A549 (cell line): ENCODE data around the gene HMGCL. TPM values are rescaled to one million over a fixed set of nuclear protein-coding genes. Genes with fewer than 3 reads are reported as not detected.
"Not testable (repeated sequence)": the region's sequence is repeated elsewhere in the genome, so short reads cannot be mapped to it uniquely, and the experiment has no call there.

ENCODE experiments used
- ATAC-seq, 2 experiments: fragments of 200-7000 bp in 1 of 2; fragments of >200 bp in 1 of 2; cut with Nextera tagmentation in 1 of 2; cut with Tn5 transposase in 1 of 2; 3 replicates each; pipeline versions ENCODE4 v1.8.0 to v1.9.1; 2018 to 2020; ENCODE audit warnings: mild to moderate bottlenecking in 1 of 2, moderate library complexity in 1 of 2
- CTCF ChIA-PET: fragments of 300-600 bp; sonication (Branson Sonifier 250); formaldehyde crosslinking; extraction: SDS; loops from one replicate; lab custom pipeline; 2021; ENCODE audit warnings: antibody characterized with exemption, inconsistent platforms; lab: Yijun Ruan, JAX
- POLR2A ChIA-PET: fragments of 350-600 bp; formaldehyde crosslinking; extraction: SDS; loops from one replicate; lab custom pipeline; 2021; ENCODE audit warnings: antibody characterized with exemption, inconsistent platforms; lab: Yijun Ruan, JAX
- DNase-seq, 2 experiments: peaks; one replicate each; pipeline versions ENCODE4 v3.0.0 to v3.0.0-alpha.2; 2011 to 2016; ENCODE audit warnings: low read depth in 1 of 2, low spot score in 1 of 2
- FAIRE-seq: peaks from 2 replicates; lab custom pipeline; 2011; peaks lifted over from hg19 to GRCh38; lab: Jason Lieb, UNC
- H3K27ac ChIP-seq, 2 experiments: fragments of >200 bp; sonication (Bioruptor Twin); formaldehyde crosslinking; 3 replicates each; pipeline ENCODE4 v1.5.1; 2016 to 2017
- H3K4me1 ChIP-seq: fragments of >200 bp; sonication (Bioruptor Twin); formaldehyde crosslinking; 3 replicates; pipeline ENCODE4 v1.6.1; 2016
- H3K4me2 ChIP-seq: fragments of >200 bp; sonication (Bioruptor Twin); formaldehyde crosslinking; 3 replicates; pipeline ENCODE4 v1.6.1; 2016
- H3K4me3 ChIP-seq: fragments of >200 bp; sonication (Bioruptor Twin); formaldehyde crosslinking; 3 replicates; pipeline ENCODE4 v1.5.1; 2016
- H3K9me3 ChIP-seq: fragments of >200 bp; sonication (Bioruptor Twin); formaldehyde crosslinking; 3 replicates; pipeline ENCODE4 v1.6.1; 2016
- CBX2 ChIP-seq: fragments of 200-600 bp; sonication (generic); IDR thresholded peaks from 2 replicates; pipeline ENCODE4 v1.6.1; 2016; ENCODE audit warnings: low read depth, mild to moderate bottlenecking, borderline replicate concordance
- CTCF ChIP-seq: fragments of >200 bp; sonication (Bioruptor Twin); formaldehyde crosslinking; IDR thresholded peaks from 3 replicates; pipeline ENCODE4 v1.5.1; 2016
- EHF ChIP-seq: fragments of 250-450 bp; sonication (Bioruptor Pico); IDR thresholded peaks from 2 replicates; pipeline ENCODE4 v1.5.0; 2020; ENCODE audit warnings: mild to moderate bottlenecking
- EP300 ChIP-seq, 2 experiments: fragments of >200 bp; sonication (Bioruptor Twin); formaldehyde crosslinking; IDR thresholded peaks; 2 replicates in 1 of 2; 3 replicates in 1 of 2; pipeline ENCODE4 v1.6.1; 2016 to 2017
- FOSB ChIP-seq: fragments of 250-450 bp; sonication (Bioruptor Pico); IDR thresholded peaks from 2 replicates; pipeline ENCODE4 v1.5.0; 2020; ENCODE audit warnings: mild to moderate bottlenecking, moderate library complexity
- HDAC2 ChIP-seq: fragments of 200-600 bp; sonication (generic); IDR thresholded peaks from 2 replicates; pipeline ENCODE4 v1.6.1; 2016
- HEYL ChIP-seq: fragments of 250-450 bp; sonication (Bioruptor Pico); IDR thresholded peaks from 2 replicates; pipeline ENCODE4 v1.8.0; 2021; ENCODE audit warnings: mild to moderate bottlenecking, moderate library complexity
- MAZ ChIP-seq: fragments of 150-350 bp; IDR thresholded peaks from 2 replicates; pipeline ENCODE4 v1.6.1; 2014; ENCODE audit warnings: antibody characterized with exemption, low read depth, low read length, borderline replicate concordance
- NFE2L2 ChIP-seq: fragments of 150-350 bp; conservative IDR thresholded peaks from 2 replicates; pipeline ENCODE4 v1.6.1; 2014; ENCODE audit warnings: low read length
- NPAS2 ChIP-seq: fragments of 250-450 bp; sonication (Bioruptor Pico); IDR thresholded peaks from 2 replicates; pipeline ENCODE4 v1.8.0; 2022; ENCODE audit warnings: mild to moderate bottlenecking, moderate library complexity, borderline replicate concordance
- POLR2AphosphoS2 ChIP-seq: conservative IDR thresholded peaks from 2 replicates; pipeline ENCODE4 v1.6.1; 2012; ENCODE audit warnings: low read length, improper control_type of control experiment, inconsistent platforms
- RAD21 ChIP-seq, 2 experiments: fragments of >200 bp in 1 of 2; sonication (Bioruptor Twin) in 1 of 2; formaldehyde crosslinking in 1 of 2; IDR thresholded peaks in 1 of 2; conservative IDR thresholded peaks in 1 of 2; 2 replicates in 1 of 2; 3 replicates in 1 of 2; pipeline ENCODE4 v1.6.1; 2012 to 2018; ENCODE audit warnings: inconsistent platforms in 1 of 2
- RARB ChIP-seq: fragments of 250-450 bp; sonication (Bioruptor Pico); IDR thresholded peaks from 2 replicates; pipeline ENCODE4 v1.8.0; 2021; ENCODE audit warnings: mild to moderate bottlenecking, moderate library complexity
- RCOR1 ChIP-seq: fragments of 150-350 bp; IDR thresholded peaks from 2 replicates; pipeline ENCODE4 v1.6.1; 2014; ENCODE audit warnings: antibody characterized with exemption, low read length, low read depth
- REST ChIP-seq: fragments of 200-600 bp; sonication (generic); IDR thresholded peaks from 2 replicates; pipeline ENCODE4 v1.6.1; 2016; ENCODE audit warnings: antibody characterized with exemption, mild to moderate bottlenecking, moderate library complexity
- RFX5 ChIP-seq: fragments of 450-650 bp; IDR thresholded peaks from 2 replicates; pipeline ENCODE4 v1.7.1; 2014; ENCODE audit warnings: antibody characterized with exemption, mild to moderate bottlenecking, moderate library complexity
- SMC3 ChIP-seq: fragments of >200 bp; sonication (Bioruptor Twin); formaldehyde crosslinking; IDR thresholded peaks from 3 replicates; pipeline ENCODE4 v1.6.1; 2018; ENCODE audit warnings: inconsistent platforms
- SREBF2 ChIP-seq: fragments of 450-650 bp; IDR thresholded peaks from 2 replicates; pipeline ENCODE4 v1.6.1; 2014; ENCODE audit warnings: mild to moderate bottlenecking, moderate library complexity
- ZFP36 ChIP-seq: fragments of 450-650 bp; IDR thresholded peaks from 2 replicates; pipeline ENCODE4 v1.6.1; 2014; ENCODE audit warnings: borderline replicate concordance; ENCODE audit not compliant: partially characterized antibody
- ZSCAN20 ChIP-seq: fragments of 250-450 bp; sonication (Bioruptor Pico); IDR thresholded peaks from 2 replicates; pipeline ENCODE4 v1.8.0; 2022; ENCODE audit warnings: mild to moderate bottlenecking, moderate library complexity
- WGBS: methylation state at CpG from one replicate; pipeline ENCODE4 v1.1.6; 2017; ENCODE audit errors: missing lambda C conversion rate; 5-methylcytosine and 5-hydroxymethylcytosine counted together
- polyA plus RNA-seq, 4 experiments: library from polyadenylated mRNA; depleted of rRNA in 3 of 4; stranded (reverse); fragments of >200 nt; fragmentation: RNase III in 1 of 4; extraction: RNeasy Plus Mini Kit Qiagen cat#74134 plus additional on column Dnase treatment in 1 of 4; gene quantifications; 2 replicates in 3 of 4; 3 replicates in 1 of 4; pipeline ENCODE4 v1.2.3, GENCODE V29; 2011 to 2017

Gene HMGCL
- polyA plus RNA-seq, 2 of the 4 experiments (the other 2 are of a cell fraction), result 11.5 to 18.0 TPM

GRCh38 chr1:23854568-23854967 lies 29.3 kb upstream of the HMGCL start:
- Histone ChIP-seq H3K4me1 (no peaks in the 10 kb centered on the region), H3K27ac (no peak overlapping the region), H3K9me3 (no peaks in the 10 kb centered on the region), H3K4me3 (no peak overlapping the region), H3K4me2 (no peak overlapping the region)
- no peak for FAIRE-seq
- POLR2A ChIA-PET, result no interaction called here
- CTCF ChIA-PET, result interaction anchor here (0.6 to 2.6 kb wide), 9 partner anchors 14 to 489 kb away, joined by 3 to 10 read pairs (median 4); partner anchors contain the start of gene HMGCL
- ATAC-seq, result peak; percentile 54 to 66; a peak in 3 of 6 replicates
- 0% methylated on average over 2 of the region's 2 CpGs for WGBS
- DNase-seq, result no peak
- peak; percentile 40; the same call in 2 of the 3 replicates for TF ChIP-seq SMC3
- TF ChIP-seq HEYL (CRISPR knock-in tag), result no peak
- TF ChIP-seq CTCF, result peak; percentile 43
- TF ChIP-seq RAD21 (conservative IDR thresholded peaks at IDR 0.05 in 1 of 2, IDR thresholded peaks at IDR 0.05 in 1 of 2), result peak; percentile 51 to 52; a peak in 4 of 5 replicates
- no peak for TF ChIP-seq MAZ
- TF ChIP-seq NPAS2 (CRISPR knock-in tag), result no peak
- no peak for TF ChIP-seq RCOR1
- no peak for TF ChIP-seq SREBF2
- no peak for TF ChIP-seq FOSB (CRISPR knock-in tag)
- no peak for TF ChIP-seq EHF (CRISPR knock-in tag)
- TF ChIP-seq POLR2AphosphoS2, result no peak
- TF ChIP-seq CBX2, result no peak
- TF ChIP-seq RARB, result no peak
- TF ChIP-seq REST, result no peak
- TF ChIP-seq EP300 (IDR thresholded peaks at IDR 0.05), result no peak
- TF ChIP-seq NFE2L2, result no peak
- TF ChIP-seq ZFP36, result no peak
- TF ChIP-seq HDAC2, result no peak
- no peak for TF ChIP-seq ZSCAN20 (CRISPR knock-in tag)
- no peak for TF ChIP-seq RFX5

- POLR2A ChIA-PET, FAIRE-seq, ATAC-seq, H3K4me3 ChIP-seq, H3K27ac ChIP-seq, DNase-seq, H3K4me2 ChIP-seq, H3K4me1 ChIP-seq, H3K9me3 ChIP-seq: not testable (repeated sequence)
- CTCF ChIA-PET, result interaction anchor here (1.1 kb wide), 1 partner anchor 73 kb away, joined by 4 read pairs; no protein-coding TSS in a partner anchor
- no CpG with 5 or more reads among the region's 34 CpGs for WGBS
Observed at GRCh38 chr1:23853124-23853523, 27.9 kb upstream of the HMGCL start.

GRCh38 chr1:23851406-23851805 lies 26.2 kb upstream of the HMGCL start:
- CTCF ChIA-PET, result interaction anchor here (1.0 kb wide), 1 partner anchor 80 kb away, joined by 3 read pairs; no protein-coding TSS in a partner anchor
- H3K9me3 ChIP-seq, ATAC-seq, H3K4me3 ChIP-seq, POLR2A ChIA-PET, DNase-seq, FAIRE-seq, H3K27ac ChIP-seq, H3K4me1 ChIP-seq, H3K4me2 ChIP-seq: not testable (repeated sequence)
